Lung (tissue), 12 donors: Measurements from ENCODE around the gene SLC7A9. TPM values are rescaled to one million over a fixed set of nuclear protein-coding genes. Genes with fewer than 3 reads are reported as not detected.

Source experiments
- ATAC-seq: fragments of 200-7000 bp; cut with Tn5 transposase; one replicate; pipeline ENCODE4 v1.9.1; 2020; ENCODE audit warnings: moderate number of reproducible peaks; ENCODE audit not compliant: insufficient read depth, low FRiP score
- DNase-seq, 3 donors: peaks; one replicate each; pipeline ENCODE4 v3.0.0-alpha.2; 2013 to 2017
- H3K27ac ChIP-seq, 2 donors: one replicate each; pipeline ENCODE4 v1.5.1; 2013; ENCODE audit warnings: mild to moderate bottlenecking in 2 of 2, moderate library complexity in 2 of 2, control low read depth in 1 of 2, inconsistent platforms in 1 of 2, low read depth in 1 of 2, low read length in 1 of 2
- H3K27me3 ChIP-seq, 3 donors: one replicate each; pipeline ENCODE4 v1.5.1; 2013; ENCODE audit warnings: low read length in 2 of 3; ENCODE audit not compliant: control insufficient read depth in 3 of 3, insufficient read depth in 3 of 3
- H3K36me3 ChIP-seq, 4 donors: one replicate each; pipeline ENCODE4 v1.5.1; 2013; ENCODE audit warnings: low read length in 4 of 4, mild to moderate bottlenecking in 1 of 4, moderate library complexity in 1 of 4; ENCODE audit not compliant: control insufficient read depth in 4 of 4, insufficient read depth in 4 of 4
- H3K4me1 ChIP-seq, 5 donors: one replicate each; pipeline ENCODE4 v1.5.1; 2013; ENCODE audit warnings: low read length in 5 of 5, mild to moderate bottlenecking in 2 of 5, moderate library complexity in 1 of 5; ENCODE audit not compliant: control insufficient read depth in 5 of 5, insufficient read depth in 5 of 5
- H3K4me3 ChIP-seq: one replicate; pipeline ENCODE4 v1.5.1; 2013; ENCODE audit warnings: mild to moderate bottlenecking, control low read depth, moderate library complexity
- H3K9ac ChIP-seq, 2 donors: one replicate each; pipeline ENCODE4 v1.5.1; 2013; ENCODE audit warnings: low read length in 2 of 2, control low read depth in 1 of 2; ENCODE audit not compliant: insufficient read depth in 1 of 2
- H3K9me3 ChIP-seq, 4 donors: one replicate each; pipeline ENCODE4 v1.5.1; 2013; ENCODE audit warnings: low read length in 3 of 4, mild to moderate bottlenecking in 1 of 4, moderate library complexity in 1 of 4; ENCODE audit not compliant: control insufficient read depth in 4 of 4, insufficient read depth in 3 of 4
- WGBS, 2 donors: extraction: QIAGEN DNeasy Blood & Tissue Kit; methylation state at CpG; one replicate each; pipeline ENCODE4 v1.1.7; 2013; 5-methylcytosine and 5-hydroxymethylcytosine counted together
- polyA plus RNA-seq, 2 donors: library from polyadenylated mRNA; stranded (reverse); fragments of 200-250 nt; gene quantifications; one replicate each; pipeline ENCODE4 v1.2.1, GENCODE V29; 2013
- total RNA-seq, 2 donors: library from RNA; depleted of rRNA in 1 of 2; stranded (reverse); fragments of >200 nt in 1 of 2; gene quantifications; one replicate each; pipeline ENCODE4 v1.2.1, GENCODE V29; 2014 to 2021
- TF ChIP-seq, protein P1 (sequence below): IDR thresholded peaks from 2 replicates; pipeline ENCODE4 v1.5.1; 2012; ENCODE audit warnings: mild to moderate bottlenecking; ENCODE audit errors: control extremely low read depth, extremely low read depth
- donor health status: control.
- donor health status: control.
- donor health status: Bipolar disorder and iron deficiency.
- donor health status: healthy.
- donor health status: DM: yes; HTN: yes; CAD: no.

The SLC7A9 gene
- total and polyA plus RNA-seq, 4 donors: 0.06 to 0.37 (median 0.28) TPM

DNA sequence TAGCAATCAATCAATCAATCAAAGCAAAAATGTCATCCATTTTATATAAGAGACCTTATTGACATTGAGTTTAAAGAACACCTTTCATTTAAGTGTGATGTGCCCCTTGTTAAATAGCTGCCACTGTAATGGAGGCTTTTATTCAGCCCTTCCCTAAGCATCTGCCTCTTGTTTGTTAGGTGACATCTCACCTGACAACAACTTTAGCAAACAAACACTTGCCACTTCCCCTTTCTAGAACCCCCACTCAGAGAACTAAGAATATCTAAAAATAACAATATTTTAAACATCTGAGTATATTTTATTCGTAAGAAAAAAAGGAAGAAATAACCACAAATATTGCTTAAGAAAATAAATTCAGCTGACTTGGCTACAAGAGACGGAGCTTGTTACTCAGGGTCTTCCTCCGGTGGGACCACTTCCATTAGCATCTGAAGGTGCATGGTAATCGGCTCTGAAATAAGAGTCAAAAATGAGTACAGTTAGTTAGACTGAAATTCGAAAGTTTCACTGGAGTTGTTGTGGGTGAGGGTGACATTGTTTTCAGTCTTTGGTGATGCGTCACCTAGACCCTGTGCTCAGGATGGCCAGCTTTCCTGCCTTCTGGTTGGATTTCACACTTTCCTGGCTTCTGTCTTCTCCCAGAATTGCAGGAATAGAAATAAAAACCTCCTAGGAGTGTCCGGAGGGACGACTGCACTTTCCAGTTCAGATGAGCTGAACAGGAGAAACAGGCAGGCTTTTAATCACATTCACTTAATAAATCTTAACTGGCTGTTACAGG lies 39.1 kb downstream of the SLC7A9 start:
- no peak overlapping the region for H3K9ac ChIP-seq
- TF ChIP-seq, protein P1, sequence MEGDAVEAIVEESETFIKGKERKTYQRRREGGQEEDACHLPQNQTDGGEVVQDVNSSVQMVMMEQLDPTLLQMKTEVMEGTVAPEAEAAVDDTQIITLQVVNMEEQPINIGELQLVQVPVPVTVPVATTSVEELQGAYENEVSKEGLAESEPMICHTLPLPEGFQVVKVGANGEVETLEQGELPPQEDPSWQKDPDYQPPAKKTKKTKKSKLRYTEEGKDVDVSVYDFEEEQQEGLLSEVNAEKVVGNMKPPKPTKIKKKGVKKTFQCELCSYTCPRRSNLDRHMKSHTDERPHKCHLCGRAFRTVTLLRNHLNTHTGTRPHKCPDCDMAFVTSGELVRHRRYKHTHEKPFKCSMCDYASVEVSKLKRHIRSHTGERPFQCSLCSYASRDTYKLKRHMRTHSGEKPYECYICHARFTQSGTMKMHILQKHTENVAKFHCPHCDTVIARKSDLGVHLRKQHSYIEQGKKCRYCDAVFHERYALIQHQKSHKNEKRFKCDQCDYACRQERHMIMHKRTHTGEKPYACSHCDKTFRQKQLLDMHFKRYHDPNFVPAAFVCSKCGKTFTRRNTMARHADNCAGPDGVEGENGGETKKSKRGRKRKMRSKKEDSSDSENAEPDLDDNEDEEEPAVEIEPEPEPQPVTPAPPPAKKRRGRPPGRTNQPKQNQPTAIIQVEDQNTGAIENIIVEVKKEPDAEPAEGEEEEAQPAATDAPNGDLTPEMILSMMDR: no peak
- DNase-seq (no peak), ATAC-seq (no peak)
- no peaks in the 10 kb centered on the region for H3K27me3 ChIP-seq
- no peak overlapping the region for H3K27ac ChIP-seq
- no peaks in the 10 kb centered on the region for H3K4me1 ChIP-seq
- no peaks in the 10 kb centered on the region for H3K36me3 ChIP-seq
- WGBS, 2 donors: 74 to 80% methylated on average over 8 of the region's 8 CpGs
- H3K9me3 ChIP-seq: no peaks in the 10 kb centered on the region
- H3K4me3 ChIP-seq: no peak overlapping the region

DNA sequence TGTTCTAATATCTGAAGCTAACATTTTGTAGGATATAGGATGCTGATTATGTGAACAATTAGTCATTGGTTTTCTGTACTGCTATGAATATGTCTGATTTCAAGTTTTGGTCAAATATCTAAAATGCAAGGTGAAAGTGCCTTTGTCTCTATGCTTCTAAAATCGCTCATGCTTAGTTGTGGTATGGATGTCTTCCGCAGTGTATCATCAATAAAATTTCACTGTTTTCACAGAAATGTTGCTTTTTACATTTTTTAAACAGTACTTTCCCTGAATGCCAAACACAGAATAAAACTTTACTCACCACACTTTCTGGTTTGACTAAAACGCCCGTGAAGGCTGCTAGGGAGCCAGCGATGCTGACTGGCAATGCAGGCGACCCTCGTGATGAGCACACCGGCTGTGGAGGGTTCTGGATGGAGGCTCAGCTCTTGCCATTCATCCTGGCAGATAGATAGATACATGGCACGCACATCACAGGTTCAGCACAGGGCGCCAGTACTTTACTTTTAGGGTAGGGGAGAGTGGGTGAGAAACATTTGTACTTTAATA lies 40.1 kb downstream of the SLC7A9 start:
- Histone ChIP-seq H3K36me3 (no peaks in the 10 kb centered on the region), H3K4me1 (no peaks in the 10 kb centered on the region), H3K27ac (no peak overlapping the region), H3K9me3 (no peaks in the 10 kb centered on the region), H3K9ac (no peak overlapping the region), H3K4me3 (no peak overlapping the region), H3K27me3 (no peaks in the 10 kb centered on the region)
- ATAC-seq (no peak), DNase-seq (no peak)
- WGBS, 2 donors: 92 to 93% methylated on average over 10 of the region's 10 CpGs
- TF ChIP-seq, protein P1: no peak

DNA sequence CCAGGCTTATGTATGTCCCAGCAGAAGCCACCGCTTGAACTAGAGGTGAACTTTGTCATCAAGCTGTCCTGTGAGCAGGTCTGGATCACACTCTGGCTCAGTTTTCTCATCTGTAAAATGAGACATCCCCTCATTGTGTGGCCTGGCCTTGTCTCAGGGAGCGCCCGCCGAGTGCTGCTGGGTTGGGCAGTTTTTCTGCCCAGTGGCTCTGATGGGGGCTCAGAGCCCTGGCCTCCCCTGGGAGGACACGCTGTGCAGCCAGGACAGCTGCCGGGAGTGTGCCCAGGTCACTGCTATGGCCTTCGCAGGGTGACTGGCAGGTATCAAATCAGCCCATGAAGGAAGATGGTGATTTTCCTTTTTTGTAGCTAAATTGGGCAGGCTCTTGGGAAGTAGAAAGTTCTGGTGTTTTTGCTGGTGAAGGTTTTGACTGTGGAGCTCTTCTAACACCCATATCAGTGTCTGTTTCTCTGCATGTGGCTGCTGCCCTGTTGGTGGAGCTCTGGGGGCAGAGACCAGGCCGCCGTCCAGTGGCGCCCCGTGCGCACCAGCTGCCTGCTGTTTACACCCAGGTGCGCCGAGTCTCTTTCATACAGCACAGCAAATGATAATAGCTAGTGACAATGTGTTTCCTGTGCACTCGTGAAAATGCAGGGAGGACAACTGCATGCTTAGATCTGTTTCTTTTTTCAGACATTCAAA lies 40.8 kb downstream of the SLC7A9 start:
- WGBS, 2 donors: 89 to 90% methylated on average over 15 of the region's 15 CpGs
- Histone ChIP-seq H3K9ac (no peak overlapping the region), H3K36me3 (no peaks in the 10 kb centered on the region), H3K4me1 (no peaks in the 10 kb centered on the region), H3K27ac (no peak overlapping the region), H3K27me3 (peaks cover 0 to 2% (median 0%) of the 10 kb centered on the region in 3 donors), H3K4me3 (no peak overlapping the region), H3K9me3 (no peaks in the 10 kb centered on the region)
- ATAC-seq (no peak), DNase-seq (no peak)
- TF ChIP-seq, protein P1: no peak
